Lower leg skin (tissue), 4 donors: ENCODE results near the gene RGP1. TPM values are rescaled to one million over a fixed set of nuclear protein-coding genes. Genes with fewer than 3 reads are reported as not detected.

Experiments used
- DNase-seq, 2 donors: peaks; one replicate each; pipeline ENCODE4 v3.0.0-alpha.2; 2019; ENCODE audit warnings: low spot score in 2 of 2
- H3K4me3 ChIP-seq: fragments of 200-600 bp; sonication (generic); 2 replicates; pipeline ENCODE4 v1.5.1; 2017; ENCODE audit warnings: mild to moderate bottlenecking, low read depth; ENCODE audit not compliant: poor library complexity, severe bottlenecking
- POLR2A ChIP-seq, 2 donors: fragments of 450-650 bp; IDR thresholded peaks; one replicate each; pipeline ENCODE4 v1.6.1; 2016 to 2017; ENCODE audit warnings: antibody characterized with exemption in 2 of 2, mild to moderate bottlenecking in 1 of 2, moderate library complexity in 1 of 2
- WGBS, 2 donors: methylation state at CpG; one replicate each; pipeline ENCODE4 v1.1.5; 2018; 5-methylcytosine and 5-hydroxymethylcytosine counted together
- intact Hi-C: fragments of 100-400 bp; cut with DNase I; formaldehyde crosslinking; loops from one replicate; pipeline ENCODE4 v1.15.0; 2023; ENCODE audit warnings: low total_unique reads
- total RNA-seq, 4 donors: library from RNA; depleted of rRNA; stranded (reverse); fragments of >200 nt; gene quantifications; one replicate each; pipeline ENCODE4 v1.1.0, GENCODE V29; 2016
- TF ChIP-seq, protein P1 (sequence below), 3 donors: fragments of 450-650 bp; IDR thresholded peaks; one replicate each; pipeline ENCODE4 v1.5.1; 2016; ENCODE audit warnings: antibody characterized with exemption in 3 of 3, mild to moderate bottlenecking in 3 of 3, moderate library complexity in 2 of 3

RGP1 gene
- total RNA-seq, 4 donors from 2014 or later: 17.1 to 26.4 (median 22.1) TPM

DNA sequence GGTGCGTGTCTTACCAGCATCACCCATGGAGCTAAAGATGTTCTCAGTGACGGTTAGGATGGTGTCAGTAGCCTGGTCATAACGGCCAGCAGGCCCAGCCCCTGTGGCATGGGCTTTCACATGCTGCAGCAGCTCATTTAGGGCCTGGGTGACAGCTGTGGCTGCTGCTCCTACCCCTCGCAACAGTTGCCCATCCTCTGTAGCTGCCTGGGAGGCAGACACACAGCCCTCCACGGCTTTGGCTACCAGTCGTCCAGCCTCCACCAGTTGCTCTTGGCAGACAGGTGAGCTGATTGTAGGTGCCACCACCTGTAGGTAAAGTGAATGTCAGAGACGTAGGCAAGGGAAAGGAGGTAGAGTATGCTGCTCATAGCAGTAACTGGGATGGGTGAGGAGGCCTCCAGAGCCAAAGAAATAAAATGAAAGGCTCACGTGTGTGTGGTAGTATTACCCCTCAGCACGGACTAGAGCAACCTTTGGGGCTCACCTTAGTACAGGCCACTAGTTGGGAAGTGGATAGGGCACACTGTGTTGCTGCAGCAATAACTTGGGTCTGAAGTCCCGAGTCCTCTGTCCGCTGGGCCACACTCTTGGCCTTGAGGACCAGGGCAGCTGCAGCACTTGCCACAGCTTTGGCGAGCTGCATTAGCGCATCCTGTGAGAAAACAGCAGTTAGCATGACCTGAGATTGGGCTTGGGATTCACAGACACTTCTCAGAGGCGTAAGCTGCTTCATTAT lies 31.8 kb upstream of the RGP1 start:
- WGBS, 2 donors: 90 to 91% methylated on average over 14 of the region's 14 CpGs

DNA sequence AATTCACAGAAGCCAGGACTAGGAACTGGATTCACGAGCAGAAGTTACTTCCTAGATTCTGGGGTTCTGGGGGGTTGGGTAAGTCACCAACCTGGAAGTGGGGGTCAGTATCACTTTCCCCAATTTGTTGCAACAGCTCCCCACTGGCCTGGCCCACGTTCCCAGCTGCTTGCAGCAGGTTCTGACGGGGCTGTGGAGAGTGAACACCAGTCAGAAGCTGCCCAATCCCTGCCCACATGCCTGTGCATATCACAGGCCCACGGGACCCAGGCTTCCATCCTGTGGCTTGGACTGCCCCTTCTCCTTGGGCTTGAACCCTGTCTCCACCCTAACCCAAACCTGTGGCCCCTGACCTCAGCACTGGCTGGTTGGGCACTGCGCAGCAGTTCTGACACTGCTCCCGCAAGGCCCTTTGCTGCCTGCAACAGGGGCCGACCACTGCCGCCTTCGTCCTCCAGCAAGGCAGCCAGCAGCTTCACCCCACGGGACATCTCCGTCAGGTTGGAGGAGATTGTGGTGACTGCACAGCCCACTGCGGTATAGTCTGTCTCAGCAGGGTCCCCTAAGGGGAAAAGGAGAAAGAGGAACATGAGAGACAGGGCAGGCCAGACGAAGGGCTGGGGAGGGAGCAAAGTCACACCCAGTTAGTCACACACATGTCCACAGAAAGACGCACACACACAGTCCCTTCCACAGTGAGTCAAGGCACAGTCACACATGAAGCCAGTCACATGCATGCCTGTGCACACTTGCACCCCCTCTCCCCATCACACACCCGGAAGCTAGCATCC lies 30.2 kb upstream of the RGP1 start:
- WGBS, 2 donors: 86 to 88% methylated on average over 15 of the region's 15 CpGs
- TF ChIP-seq, protein P1, sequence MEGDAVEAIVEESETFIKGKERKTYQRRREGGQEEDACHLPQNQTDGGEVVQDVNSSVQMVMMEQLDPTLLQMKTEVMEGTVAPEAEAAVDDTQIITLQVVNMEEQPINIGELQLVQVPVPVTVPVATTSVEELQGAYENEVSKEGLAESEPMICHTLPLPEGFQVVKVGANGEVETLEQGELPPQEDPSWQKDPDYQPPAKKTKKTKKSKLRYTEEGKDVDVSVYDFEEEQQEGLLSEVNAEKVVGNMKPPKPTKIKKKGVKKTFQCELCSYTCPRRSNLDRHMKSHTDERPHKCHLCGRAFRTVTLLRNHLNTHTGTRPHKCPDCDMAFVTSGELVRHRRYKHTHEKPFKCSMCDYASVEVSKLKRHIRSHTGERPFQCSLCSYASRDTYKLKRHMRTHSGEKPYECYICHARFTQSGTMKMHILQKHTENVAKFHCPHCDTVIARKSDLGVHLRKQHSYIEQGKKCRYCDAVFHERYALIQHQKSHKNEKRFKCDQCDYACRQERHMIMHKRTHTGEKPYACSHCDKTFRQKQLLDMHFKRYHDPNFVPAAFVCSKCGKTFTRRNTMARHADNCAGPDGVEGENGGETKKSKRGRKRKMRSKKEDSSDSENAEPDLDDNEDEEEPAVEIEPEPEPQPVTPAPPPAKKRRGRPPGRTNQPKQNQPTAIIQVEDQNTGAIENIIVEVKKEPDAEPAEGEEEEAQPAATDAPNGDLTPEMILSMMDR (IDR thresholded peaks at IDR 0.05): no peak
- no peak for TF ChIP-seq POLR2A (IDR thresholded peaks at IDR 0.05)
- intact Hi-C loops: no loop called here
- no peak overlapping the region for H3K4me3 ChIP-seq
- DNase-seq: no peak

More for the DNA sequence above, 31.8 kb upstream of the RGP1 start:
- no peak overlapping the region for H3K4me3 ChIP-seq
- intact Hi-C loops: no loop called here
- TF ChIP-seq, protein P1 (IDR thresholded peaks at IDR 0.05): no peak
- no peak for TF ChIP-seq POLR2A (IDR thresholded peaks at IDR 0.05)
- DNase-seq: no peak

- WGBS, 2 donors: 96% methylated on average over 4 of the region's 4 CpGs
- no peak for DNase-seq
- TF ChIP-seq, protein P1 (IDR thresholded peaks at IDR 0.05): no peak
- TF ChIP-seq POLR2A (IDR thresholded peaks at IDR 0.05): no peak
- intact Hi-C loops: no loop called here
- no peak overlapping the region for H3K4me3 ChIP-seq
These were observed 29.5 kb upstream of the RGP1 start for GRCh38 chr9:35719546-35719945.

DNA sequence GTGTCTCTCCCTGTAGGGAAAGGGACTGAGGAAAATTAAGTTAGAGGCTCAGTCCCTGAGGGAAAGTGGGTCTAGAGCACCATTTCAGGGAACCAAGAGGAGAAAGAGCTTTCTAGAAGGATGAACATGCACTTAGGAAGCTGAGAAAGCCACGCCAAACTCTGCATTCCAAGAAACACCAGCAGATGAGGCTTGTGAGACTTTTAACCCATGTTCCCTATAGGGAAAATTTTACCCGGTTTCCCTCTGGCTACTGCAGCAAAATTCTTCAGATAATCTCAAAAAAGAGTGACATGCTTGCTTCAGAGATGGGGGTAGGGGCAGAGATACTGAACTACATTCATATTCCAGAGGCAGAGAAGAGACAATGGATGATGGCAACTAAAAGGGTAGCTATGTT lies 25.7 kb upstream of the RGP1 start:
- TF ChIP-seq POLR2A (IDR thresholded peaks at IDR 0.05): no peak
- TF ChIP-seq, protein P1 (IDR thresholded peaks at IDR 0.05): no peak
- H3K4me3 ChIP-seq: no peak overlapping the region
- intact Hi-C loops: loop anchor here (10.0 kb wide), 1 partner anchor 49 kb away; the partner anchor contains the start of gene CA9
- DNase-seq: no peak
- 84 to 89% methylated on average over 2 of the region's 2 CpGs for WGBS, 2 donors

- no peak for DNase-seq
- intact Hi-C loops: loop anchor here (10.0 kb wide), 1 partner anchor 49 kb away; the partner anchor contains the start of gene CA9
- TF ChIP-seq, protein P1 (IDR thresholded peaks at IDR 0.05): no peak
- no peak for TF ChIP-seq POLR2A (IDR thresholded peaks at IDR 0.05)
- WGBS, 2 donors: 93 to 97% methylated on average over 8 of the region's 8 CpGs
- no peak overlapping the region for H3K4me3 ChIP-seq
These were observed 25.2 kb upstream of the RGP1 start for GRCh38 chr9:35723908-35724307.
